D341Med (cell line): Measurements from ENCODE around the gene NEDD4L.
"Not testable (repeated sequence)": the region's sequence is repeated elsewhere in the genome, so short reads cannot be mapped to it uniquely, and the experiment has no call there.

Experiments
- DNase-seq: peaks from one replicate; pipeline ENCODE4 v3.0.0; 2012; ENCODE audit warnings: low spot score

Gene NEDD4L

DNA sequence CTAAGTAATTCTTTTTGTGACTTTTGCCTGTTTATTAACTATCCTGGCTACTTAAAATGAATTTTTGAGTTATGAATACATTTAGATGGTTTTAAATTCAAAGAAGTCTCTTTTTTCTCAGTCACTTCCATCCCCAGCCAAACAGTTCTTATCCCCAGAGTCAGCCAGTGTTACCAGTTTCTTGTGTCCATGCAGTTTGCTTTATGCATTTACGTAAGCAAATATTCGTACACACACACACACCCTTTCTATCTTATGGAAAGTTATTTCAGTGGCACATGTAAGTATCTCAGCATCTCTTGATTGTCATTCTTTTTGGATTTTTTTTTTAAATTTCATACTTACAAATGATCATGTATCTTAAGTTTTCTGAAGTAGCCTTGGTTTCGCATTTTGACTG is 113.2 kb downstream of the NEDD4L start:
- DNase-seq: no peak

DNA sequence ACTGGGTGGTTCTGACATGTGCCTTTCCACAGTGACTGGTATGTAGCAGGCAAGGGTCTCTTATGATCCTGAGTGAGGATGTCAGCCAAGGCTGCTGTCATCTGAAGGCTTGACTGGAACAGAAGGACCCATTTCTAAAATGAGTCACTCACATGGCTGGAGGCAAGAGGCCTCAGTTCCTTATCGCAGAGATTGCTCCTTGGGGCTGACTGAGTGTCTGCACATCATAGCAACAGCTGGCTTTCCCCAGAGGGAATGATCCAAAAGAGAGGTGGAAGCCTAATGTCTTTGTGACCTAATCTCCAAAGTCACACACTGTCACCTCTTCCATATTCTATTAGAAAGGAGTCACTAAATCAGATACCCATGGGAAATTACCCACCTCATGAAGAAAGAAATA is 114.0 kb downstream of the NEDD4L start:
- no peak for DNase-seq

DNA sequence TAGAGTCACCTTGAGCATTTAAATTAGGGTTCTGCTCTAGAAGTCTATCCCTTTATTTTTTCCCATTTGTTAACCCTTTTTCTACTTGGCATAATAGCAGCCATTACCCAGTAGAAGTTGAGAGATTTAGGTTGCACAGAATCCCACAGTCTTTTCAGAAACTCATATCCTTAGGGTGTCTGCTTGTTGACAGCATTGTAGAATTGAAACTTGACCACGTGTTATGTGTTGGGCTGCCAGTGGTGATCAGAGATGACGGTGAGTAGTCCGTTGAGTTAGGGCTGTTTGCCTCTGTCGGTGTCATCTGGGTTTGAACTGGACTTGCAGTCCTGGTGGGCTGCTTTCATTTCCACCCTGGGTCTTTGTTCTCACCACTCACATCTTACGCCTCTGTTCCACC is 114.4 kb downstream of the NEDD4L start:
- no peak for DNase-seq

DNA sequence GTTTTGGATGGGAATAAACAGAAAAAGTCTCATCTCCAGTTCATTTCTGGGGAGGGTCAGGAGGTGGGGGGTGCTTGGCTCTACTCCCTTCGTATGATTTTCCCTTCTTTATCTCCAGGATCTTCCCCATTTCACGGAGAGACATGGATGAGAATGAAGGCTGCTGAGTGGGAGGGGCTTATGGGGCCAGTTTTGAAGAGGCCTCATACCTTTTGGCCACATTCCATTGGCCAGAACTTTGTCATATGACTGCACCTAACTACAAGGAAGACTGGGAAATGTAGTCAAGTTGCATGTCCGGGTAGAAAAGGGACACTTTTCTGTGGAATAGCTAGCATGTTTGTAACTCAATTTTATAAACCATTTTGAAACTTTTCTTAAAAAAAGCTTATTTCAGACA is 117.6 kb downstream of the NEDD4L start:
- no peak for DNase-seq

DNA sequence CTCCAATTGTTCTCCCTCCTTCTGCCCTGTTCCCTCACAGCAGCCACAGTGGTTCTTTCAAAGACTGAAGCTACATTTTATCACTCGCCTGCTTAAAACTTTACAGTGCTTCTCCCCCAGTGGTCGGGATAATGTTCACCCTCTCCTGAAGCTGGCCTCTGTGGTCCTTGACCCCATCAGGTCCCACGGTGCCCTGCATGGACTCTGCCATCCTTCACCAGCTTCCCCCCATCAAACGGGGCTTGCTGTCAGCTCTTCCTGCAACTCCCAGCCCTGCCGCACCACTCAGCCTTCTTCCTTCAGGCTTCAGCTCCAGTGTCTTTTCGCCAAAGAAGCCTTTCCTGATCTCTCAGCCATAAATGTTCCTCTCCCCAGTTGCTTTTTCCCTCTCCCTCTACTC is 118.1 kb downstream of the NEDD4L start:
- no peak for DNase-seq

DNA sequence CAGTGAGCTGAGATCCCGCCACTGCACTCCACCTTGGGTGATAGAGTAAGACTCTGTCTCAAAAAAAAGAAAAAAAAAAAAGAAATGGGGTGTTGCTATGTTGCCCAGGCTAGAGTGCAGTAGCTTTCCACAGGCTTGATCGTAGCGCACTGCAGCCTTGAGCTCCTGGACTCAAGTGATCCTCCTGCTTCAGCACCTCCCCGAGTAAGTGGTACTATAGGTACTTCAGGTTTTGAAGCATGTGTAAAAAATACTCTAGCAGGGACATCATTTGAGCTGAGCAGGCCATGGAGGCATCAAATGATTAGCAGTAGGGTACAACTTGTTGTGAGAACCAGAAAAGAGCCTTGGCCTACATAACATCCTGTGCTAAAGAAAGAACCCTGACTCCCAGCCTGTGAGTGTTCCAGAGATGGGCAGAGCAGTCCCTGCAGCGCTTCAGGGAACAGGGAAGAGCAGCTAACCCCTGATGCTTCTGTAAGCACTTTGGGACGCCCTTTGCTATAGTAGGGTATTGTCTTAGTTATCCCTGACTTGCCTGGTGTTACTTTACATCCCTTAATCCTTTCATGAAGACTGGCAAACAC is 119.1 kb downstream of the NEDD4L start:
- DNase-seq: no peak

DNA sequence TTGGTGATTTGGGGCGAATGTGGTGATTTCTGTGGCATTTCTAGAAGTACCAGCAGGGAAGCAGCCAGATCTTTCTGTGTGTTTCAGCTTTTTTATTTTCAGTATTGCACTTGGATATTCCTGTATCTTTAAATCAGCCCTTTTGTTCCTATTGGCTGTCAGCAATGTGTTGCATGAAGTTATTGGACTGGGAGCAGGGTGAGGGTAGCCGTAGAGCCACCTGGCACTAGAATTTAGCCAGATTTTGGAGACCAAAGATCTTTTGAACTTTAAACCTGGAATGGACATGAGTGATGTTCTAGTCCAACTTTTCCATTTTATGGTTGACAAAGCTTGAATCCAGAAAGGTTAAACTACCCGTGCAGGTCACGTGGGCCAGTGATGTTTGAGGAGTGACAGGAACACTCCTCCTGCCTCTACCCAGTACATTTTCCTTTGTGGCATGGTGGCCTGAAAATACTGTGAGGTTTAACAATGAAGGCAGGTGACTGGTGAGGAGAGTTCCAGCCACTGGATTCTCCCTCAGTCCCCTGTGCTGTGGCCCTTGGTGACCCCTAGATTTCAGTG is 122.3 kb downstream of the NEDD4L start:
- no peak for DNase-seq

DNA sequence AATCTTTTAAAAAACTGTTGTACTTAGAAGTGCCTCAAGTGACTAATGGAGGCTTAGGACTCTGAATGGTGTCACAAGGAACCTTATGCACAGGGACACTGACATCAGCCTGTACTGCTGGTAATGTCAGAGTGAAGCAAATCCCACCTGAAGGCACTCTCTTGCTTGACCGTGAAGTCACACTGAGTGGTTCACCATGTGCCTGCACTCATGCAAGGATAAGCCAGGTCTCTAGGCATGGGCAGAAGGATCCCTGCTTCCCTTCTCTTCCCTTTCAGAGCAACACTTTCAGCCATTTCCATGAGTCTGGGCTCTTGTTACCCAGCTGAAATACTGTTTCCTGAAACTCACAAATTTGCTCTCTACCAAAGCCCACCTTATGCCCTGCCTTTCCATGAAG is 123.0 kb downstream of the NEDD4L start:
- no peak for DNase-seq

DNA sequence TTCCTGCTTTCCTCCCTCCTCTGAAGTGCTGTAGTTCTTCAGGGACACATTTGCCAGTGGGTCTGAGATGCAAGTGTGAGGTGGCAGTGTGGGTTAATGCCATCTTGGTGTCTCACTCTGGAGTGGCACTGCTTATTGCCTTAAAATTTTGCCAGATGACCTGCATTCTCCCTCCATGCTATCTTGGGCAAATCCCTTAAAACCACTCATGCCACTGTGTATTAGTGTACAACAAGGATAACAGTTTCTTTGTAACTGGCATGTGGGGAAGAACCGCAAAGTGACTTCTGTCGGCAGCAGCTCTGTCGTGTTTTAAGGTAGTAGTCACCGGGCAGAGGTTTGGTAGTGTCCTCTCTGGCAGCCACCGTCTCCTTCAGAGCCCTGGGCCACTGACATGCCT is 124.2 kb downstream of the NEDD4L start:
- no peak for DNase-seq

DNA sequence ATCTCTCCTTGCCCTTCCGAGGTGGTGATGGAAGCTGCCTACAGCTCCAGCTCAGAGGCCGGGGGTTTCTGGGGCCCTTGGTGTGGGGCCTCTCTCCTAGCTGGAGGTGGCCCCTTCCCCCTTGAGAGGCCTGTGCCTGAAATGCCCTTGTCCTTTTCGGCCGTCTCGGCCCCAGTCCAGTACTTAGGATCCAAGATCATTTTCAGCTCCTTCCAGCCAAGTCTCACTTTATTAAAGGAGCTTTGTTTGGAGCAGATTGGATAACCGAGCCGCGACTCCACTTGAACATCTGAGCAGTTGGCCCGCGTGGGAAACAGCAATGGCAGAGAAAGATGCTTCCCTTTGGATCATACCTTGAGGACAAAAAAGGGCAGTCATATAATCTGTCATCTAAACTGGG is 125.0 kb downstream of the NEDD4L start:
- DNase-seq: no peak

DNA sequence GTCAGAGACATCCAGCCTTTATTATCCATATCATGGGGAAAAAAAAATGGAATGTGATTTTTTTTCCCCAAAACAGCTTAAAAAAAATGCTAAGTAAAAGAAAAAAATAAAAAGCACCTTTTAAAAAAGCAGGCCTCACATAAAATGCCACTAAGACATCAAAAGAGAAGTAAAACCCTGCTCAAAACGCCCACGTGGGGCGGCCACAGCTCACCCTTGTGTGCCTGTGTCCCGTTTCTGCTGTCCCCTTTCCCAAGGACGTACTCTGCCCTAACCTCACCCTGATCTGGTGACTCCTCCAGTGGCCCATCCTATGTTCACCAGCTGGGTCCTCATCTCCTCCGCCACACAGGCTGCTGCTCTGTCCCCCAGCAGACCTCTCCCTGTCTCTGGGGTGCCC is 125.4 kb downstream of the NEDD4L start:
- no peak for DNase-seq

DNA sequence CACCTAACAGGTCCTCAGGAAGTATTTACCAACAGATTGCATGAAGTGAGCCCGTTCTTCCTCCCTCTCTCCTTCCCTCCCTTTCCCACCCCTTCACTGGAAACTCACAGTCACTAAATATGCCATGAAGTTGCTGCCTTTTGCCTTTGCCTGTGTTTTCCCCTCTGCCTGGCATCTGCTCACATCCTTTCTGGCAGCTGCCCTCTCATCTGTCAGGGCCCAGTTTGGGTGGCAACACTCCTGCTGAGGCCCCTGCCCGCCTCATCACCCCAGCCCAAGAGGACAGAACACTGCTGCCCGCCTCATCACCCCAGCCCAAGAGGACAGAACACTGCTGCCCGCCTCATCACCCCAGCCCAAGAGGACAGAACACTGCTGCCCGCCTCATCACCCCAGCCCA is 126.0 kb downstream of the NEDD4L start:
- not testable (repeated sequence) for DNase-seq

DNA sequence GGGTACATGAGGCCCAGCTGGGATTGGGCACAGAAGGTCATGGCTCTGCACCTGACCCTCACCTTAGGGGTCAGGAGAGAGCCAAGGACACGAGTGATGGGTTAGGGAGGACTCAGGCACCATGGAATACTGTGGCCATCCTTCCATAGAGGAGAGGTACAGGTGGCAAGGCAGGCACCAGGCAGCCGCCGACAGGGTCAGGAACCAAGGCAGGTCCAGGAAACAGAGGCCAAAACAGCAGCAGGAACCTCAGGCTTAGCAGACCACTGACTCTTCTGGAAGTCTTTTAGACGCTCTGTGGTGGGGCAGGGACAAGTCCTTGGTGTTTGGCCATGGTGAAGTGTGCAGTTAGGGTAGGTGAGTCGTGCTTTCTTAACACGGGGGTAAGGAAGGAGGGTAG is 128.0 kb downstream of the NEDD4L start:
- DNase-seq: no peak

DNA sequence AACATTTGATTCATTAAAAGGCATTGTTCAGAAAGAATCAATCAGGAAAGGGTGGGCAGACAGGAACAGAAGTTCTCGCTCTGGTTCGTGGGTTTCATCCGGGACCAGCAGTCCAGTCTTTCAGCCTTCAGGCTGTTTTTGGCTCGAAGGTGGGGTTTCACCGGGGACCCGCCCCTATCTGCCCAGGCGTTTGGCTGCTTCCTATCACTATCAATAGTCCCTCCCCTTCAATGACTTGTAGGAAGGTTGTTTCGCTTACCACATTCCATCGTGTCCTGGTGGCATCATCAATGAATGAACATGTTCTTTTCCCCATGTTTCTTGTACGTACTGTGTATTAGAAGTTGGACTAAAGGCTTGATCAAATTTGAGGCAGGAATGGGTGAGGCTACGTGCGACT is 130.3 kb downstream of the NEDD4L start:
- no peak for DNase-seq

DNA sequence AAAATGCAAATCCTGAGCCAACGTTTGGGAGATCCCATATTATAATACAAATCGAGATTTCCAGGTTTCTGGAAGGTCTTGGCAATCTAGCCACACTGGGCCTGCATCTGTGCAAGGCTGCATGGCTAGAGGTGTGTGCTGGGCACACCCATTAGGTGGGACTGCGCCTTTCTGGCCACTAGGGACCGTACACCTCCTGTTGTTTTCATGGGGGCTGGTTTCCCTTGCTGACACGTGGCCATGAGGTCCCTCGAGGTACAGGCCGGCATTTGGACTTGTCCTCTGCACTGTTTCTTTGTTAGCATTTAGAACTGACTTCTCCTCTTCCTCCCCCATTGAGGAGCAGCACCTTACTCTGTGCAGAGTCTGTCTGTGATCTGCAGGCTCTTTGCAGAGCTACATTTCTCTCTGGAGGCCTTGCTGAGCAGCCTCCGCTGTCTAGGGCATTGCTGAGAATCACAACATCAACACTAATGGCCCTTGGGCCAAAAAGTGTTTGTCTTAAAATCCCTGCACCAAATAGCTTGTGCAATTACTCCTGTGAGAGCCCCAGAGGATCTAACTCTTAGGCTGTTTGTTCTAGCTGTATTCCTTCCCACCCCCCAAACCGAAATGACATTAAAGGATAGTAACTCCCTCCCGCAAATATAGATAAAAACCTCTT is 131.2 kb downstream of the NEDD4L start:
- no peak for DNase-seq

DNA sequence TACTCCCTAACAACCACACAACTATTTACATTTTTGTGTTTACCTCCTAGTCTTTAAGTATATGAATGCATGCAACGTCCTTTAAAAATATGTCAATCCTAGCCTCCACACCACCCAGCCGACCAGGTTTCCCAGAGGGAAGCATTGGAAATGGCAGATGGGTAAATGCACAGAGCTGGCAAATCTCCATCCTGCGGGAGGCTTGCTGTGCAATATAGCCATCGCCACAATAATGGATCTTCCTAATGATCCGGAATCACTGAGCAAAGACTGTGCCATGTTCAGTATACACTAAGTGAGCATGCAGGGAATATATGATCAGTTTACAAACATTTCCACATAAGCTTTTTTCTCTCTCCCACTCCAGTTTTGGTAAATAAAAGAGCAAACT is 131.8 kb downstream of the NEDD4L start:
- no peak for DNase-seq

DNA sequence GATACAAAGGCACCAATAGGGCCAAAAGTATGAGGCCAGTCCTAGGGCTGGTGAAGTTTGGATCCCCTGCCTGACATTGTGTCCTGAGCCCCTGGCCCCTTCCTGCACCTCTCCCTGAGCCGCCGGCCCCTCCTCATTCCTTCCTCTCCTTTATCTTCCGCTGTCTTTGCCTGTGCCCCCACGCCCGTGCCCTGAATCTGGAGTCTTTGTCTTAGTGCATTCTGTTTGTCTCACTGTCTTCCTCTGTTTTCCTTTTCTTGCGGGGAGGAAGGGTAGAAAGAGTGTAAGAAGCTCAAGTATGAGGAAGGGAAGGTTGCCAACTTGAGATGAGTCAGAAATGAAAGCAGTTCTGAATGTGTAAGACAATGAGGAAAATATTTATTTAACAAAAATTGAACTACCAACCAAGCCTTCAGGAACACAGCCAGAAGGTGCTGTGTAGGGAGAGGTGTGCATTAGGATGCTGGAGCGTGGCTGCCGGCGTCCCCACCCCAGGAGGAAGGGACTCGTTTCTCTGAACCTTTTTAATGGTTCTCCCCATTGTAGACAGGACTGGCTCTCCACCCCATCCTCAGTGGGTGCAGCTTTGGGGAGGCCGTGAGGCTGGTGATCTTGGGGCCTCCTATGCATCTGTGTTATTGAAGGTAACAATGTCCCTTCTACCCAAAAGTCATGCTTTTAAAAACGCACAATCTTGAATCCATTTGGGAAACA is 133.1 kb downstream of the NEDD4L start:
- DNase-seq: no peak

DNA sequence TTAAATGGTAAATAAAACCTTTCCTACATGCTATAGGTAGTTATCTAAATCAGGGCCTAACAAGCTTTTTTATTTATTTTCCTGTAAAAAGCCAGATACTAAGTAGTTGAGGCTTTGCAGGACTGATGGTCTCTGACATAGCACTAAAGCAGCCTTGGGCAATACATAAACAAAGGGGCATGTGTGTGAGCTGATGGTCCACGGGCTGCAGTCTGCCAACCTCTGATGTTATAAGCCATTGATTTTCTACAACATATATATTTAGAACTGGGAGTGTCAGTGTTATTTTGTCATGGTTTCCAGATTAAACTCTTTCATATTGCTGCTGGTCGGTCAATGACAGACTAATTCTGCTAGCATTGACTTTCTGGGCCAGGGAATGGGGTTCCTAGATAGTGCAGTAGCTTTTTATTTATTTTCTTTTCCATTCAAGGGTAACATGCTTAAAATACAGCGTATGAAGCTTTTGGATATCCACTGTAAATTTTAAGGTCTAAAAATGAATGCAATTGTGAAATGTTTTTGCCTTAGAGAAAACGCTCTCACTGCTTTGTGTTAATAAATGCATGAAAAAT is 134.0 kb downstream of the NEDD4L start:
- no peak for DNase-seq

DNA sequence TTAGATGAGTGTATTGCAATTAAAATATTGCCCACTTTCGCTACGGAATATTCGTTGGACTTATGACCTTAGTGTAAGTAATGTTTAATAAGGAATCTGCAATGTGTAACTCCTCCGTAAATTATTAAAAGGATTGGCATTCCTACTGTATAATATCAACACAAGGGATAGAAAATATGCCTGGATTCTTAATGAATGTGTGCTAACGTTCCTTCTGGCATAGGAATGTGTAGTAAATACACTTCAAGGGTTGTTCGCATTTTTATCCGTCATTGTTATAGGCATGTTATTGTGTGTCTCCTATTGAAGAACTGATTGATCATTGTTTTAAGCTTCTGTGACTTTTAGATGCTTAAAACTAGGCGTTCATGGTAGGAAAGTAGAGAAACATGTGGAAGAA is 134.5 kb downstream of the NEDD4L start:
- no peak for DNase-seq

DNA sequence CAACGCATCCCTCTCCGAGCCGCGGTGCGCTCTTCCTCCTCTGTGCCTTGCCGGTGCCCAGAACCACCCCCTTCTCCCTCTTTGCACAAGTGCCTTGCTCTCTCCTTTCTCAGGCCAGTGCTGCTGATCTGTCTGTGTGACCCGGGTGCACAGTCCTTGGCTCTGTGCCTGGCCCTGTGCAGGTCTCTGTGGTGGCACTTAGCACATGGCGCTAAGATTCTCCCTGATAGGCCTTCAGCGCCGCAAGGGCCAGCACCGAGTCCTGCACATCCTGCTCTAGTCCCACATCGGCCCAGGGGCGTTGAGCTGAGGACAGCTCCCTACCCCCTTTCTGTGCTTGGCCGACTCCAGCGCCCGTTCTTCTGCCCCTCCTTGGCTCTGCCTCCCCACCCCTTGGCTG is 136.1 kb downstream of the NEDD4L start:
- no peak for DNase-seq

DNA sequence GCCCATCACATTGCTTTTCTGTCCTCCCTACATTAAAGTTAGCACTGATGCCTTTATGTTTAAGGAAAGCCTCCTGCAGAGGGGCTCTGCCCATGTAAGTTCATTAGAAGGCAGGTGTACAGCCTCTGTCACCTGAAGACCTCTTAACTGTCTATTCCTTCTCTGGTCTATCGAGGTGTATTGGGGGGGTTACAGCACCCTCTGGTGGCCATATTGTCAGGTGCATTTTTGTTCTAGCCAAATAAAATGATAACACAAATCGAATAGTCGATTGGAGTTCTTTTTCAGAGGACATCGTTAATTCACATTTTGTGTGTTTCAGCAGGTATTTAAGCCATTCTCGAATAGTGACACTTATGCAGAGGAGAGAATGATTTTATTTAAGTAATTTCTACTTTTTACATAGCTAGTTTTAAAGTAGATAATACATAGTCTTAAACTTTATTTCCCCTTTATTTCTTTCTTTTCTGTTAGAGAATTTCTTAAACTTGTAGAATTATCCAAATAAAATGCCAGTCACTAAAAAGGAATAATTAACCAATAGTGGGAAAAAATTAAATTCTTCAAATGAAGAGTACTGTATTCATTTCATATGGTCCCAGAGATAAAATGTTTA is 136.8 kb downstream of the NEDD4L start:
- DNase-seq: peak; percentile 75

DNA sequence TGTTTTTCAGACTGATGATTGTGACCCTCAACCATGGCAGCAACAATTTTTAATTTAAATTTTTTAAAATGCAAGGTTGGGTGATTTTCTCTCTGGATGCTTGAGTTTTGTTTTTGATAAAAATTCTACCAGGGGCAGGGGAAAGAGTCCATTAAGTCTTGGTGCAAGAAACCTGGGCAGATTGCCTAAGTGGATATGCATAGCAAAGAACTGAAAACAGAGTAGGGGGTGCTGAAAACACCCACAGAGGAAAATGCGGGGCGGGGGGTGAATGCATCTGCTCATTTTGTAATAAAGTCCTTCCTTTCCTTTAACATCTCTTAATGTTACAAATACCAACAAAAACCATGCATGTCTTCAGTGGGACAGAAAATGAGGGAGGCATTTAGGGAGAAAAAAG is 138.0 kb downstream of the NEDD4L start:
- no peak for DNase-seq

DNA sequence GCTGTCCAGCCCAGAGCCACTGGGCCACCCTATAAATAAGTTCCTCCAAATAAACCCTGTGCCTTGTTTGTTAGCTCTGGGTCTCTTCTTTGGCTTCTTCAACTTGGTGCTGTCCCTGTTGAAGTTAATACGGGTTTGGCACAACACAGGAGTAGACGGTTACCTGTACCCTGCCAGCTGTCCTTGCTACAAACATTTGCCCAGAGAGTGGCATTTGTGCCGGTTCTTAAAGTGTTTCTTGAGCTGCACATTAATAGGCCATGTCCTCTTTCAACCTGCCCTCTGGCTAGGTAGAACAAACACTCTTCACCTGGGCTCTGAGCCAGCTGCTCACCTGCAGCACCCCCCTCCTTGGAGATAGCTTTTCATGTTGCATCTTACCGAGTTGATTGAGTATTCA is 139.2 kb downstream of the NEDD4L start:
- no peak for DNase-seq
